ENCODE measurements around the gene LY6G6F.

LY6G6F gene, protein sequence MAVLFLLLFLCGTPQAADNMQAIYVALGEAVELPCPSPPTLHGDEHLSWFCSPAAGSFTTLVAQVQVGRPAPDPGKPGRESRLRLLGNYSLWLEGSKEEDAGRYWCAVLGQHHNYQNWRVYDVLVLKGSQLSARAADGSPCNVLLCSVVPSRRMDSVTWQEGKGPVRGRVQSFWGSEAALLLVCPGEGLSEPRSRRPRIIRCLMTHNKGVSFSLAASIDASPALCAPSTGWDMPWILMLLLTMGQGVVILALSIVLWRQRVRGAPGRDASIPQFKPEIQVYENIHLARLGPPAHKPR

GRCh38 chr6:31706599-31706998 is at the start of gene LY6G6F:
Gene LY6G6F (plus strand): TSS chr6:31706866. CDS start chr6:31706907, 41 bp downstream.
- no peak for DNase-seq

DNA sequence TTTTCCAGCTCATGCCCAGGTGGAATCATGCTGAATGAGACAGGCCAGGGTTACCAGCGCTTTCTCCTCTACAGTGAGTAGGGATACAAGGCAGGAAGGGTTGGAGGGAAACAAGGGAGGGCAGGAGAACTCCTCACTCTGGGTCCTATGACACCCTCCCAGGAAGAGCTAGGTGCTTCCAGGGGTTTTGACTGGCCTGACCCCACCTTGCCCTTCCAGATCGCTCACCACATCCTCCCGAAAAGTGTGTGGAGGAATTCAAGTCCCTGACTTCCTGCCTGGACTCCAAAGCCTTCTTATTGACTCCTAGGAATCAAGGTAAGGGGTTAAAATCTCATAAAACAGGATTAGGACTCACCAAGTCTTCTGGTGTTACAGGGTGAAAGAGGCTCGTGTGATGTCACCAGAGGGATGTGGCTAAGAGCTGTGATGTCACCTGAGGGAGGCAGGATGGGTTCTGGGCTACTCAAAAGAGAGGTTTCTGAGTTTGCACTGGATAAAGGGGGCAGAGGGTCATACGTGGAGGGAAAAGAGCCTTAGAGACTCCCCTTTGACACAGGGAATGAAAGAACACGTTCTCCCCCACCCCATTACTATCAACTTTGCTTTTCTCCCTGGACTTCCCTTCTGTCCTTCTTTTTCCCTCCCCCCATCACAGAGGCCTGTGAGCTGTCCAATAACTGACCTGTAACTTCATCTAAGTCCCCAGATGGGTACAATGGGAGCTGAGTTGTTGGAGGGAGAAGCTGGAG is 49.1 kb upstream of the LY6G6F start:
- no peak for DNase-seq

DNA sequence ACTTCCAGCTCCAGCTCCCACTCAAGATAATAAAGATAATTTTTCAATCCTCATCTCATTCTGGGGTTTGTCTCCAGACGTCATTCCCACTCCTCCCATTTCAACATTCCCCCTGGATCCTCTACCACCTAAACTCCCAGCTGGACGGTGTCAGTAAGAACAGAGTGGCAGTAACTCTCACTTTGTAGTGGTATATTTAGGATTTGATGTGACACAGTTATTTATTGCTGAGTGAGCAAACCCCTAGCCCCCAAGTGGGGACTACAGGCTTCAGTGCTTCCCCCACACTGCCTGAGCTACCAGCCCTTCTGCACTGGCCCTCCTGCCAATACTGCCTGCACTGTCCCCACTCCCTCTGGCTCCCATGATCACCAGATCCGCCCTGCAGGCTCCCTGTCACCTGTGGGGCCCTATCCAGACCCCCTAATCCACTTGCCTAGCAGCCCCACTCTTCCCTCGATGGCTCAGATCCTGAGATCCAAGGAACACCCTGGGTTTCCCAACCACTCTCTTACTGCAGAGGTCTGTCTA is 48.4 kb upstream of the LY6G6F start:
- DNase-seq, result no peak

- no peak for DNase-seq
Observed at GRCh38 chr6:31658983-31659648, 47.5 kb upstream of the LY6G6F start.

- DNase-seq, result no peak
Observed at GRCh38 chr6:31659649-31660380, 46.9 kb upstream of the LY6G6F start.

DNA sequence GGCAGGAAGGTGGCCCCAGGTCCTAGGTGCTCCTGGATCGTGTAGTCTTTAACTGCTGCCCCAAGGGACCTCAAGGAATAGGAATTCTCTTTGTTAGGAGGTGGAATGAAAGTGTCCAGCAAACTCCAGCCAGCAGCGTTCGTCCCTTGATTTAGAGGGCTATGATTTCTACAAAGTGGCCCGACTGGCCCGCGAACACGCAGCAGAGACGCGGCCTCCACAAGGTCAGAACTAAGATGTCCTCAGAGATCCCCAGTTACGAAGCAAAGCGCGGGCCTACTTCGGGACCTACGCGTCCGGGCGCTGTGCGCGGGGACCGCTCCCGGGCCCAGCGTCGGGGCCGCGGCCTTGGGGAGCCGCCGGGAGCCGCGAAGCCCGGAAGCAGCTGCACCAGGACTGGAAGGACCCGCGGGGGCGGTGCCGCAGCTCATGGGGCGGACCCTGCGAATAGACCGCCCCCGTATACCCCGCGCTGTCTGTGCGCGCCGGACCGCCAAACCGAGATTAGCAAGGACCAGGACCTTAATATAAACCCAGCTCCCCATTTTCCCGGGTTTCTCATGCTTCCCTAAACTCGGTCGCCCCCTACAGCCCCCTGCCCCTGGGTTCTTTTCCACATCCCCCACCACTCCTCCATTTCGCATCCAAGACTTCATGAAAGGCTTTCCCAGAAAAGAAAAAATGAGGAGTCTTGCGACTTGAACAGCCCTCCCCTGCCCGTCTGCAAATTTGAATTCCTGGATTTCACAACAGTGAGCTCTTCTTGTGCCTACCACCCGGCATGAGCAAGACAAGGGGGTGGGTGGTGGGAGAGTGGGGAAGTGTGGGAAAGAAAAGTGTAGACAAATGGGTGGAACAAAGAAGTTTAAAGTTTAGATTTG is 46.0 kb upstream of the LY6G6F start, which contains the start of gene C6orf47:
C6orf47 (minus strand) TSS at position 398 of the 881 bp plus-strand sequence. CDS start 831 bp downstream, outside the sequence.
- no peak for DNase-seq

- DNase-seq, result no peak
Observed at GRCh38 chr6:31661262-31662123, 45.2 kb upstream of the LY6G6F start.

DNA sequence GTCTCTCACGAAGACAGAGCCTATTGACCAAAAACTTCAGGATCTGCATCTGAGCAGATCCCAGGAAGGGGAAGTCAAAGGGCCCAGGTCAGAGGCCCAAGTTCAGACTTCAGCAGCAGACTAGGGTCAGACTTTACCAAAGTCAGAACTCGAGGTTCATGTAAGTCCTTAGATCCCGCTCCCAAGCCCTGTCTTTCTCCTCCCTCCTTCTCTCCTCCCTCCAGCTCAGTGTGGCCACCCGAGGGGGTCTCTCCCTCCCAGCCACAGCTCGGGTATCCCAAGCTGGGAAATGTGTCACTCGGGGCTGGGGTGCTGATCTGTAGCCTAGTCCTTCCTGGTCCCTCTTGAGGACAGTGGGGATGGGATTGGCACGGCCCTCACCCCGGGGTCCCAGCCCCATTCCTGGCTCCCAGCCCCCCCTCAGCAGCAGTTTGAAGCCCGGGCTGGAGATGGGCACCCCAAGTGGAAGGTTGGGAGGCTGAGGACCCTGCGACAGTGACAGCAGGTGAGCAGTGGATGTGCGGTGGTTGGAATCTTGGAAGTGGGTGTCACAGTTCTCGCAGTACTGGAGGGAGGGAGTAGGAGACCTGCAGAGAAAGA is 44.4 kb upstream of the LY6G6F start:
- no peak for DNase-seq

- DNase-seq, result no peak
Observed at GRCh38 chr6:31663126-31663960, 43.3 kb upstream of the LY6G6F start.

DNA sequence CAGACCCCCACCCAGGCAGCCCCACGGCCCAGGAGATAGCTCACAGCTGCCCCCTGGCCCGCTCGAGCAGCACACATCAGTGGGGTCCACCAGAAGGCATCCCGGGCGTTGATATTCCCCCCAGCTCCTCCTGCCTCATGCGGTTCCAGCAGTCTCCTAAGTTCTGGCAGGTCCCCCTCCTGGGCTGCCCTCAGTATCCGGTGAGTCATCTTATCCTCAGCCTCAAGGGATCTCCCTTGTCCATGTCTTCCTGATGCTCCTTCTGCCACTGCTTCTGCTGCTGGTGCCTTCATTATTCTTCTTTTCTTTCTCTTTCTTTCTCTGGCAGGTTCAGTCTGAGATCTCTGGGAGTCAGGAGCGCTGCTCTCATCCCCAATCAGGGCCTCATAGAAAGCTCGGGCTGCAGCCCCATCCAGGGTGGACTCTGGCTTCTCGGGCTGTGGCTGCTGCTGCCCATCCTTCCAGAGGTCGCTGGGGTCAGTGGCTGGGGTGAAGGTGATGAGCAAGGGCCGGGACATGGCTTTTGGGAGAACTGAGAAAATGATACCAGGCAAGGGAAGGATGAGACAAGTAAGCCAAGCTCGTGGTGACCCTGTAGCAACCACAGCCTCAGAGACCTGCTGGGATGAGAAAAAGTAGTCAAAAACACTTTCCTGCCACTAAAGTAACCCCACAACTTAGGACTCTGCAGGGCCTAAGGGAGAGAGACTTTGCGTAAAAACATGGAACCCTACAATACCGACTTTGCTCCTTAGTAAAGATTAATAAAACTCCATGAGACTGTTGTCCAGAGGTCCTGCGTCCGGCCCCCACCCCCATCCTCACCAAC is 42.5 kb upstream of the LY6G6F start:
- no peak for DNase-seq

- DNase-seq, result no peak
Observed at GRCh38 chr6:31664790-31665500, 41.7 kb upstream of the LY6G6F start, which contains the start of gene GPANK1. Gene GPANK1 (minus strand): TSS chr6:31664997. CDS start chr6:31664478, 519 bp downstream.

DNA sequence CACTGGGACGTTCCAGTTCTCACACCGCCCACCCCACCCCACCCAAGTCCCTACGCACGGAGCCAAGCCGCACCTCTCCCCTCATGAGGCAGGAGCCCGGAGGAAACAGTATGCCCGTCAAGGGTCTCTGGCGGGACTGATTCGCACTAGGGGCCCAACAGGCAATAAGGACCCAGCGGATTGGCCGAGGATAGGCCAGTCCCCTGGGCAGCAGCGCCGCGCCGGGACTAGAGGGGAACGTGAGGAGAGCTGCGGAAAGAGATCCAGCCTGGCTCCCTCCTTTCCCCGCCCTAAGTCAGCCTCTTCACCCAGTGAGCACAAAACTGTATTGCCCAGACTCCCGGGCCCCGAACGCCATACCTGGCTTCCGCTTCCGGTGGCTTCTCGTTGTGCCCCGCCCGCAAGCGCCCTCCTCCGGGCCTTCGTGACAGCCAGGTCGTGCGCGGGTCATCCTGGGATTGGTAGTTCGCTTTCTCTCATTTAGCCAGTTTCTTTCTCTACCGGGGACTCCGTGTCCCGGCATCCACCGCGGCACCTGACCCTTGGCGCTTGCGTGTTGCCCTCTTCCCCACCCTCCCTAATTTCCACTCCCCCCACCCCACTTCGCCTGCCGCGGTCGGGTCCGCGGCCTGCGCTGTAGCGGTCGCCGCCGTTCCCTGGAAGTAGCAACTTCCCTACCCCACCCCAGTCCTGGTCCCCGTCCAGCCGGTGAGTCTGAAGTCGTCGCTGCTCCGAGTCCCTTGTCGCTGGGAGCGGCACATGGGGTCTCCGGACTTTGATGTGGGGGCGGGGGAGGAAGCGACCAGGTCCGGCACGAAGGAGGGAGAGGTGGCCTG is 40.9 kb upstream of the LY6G6F start, which contains the start of gene CSNK2B:
CSNK2B (plus strand) TSS at position 580 of the 836 bp plus-strand sequence. CDS start 752 bp downstream, outside the sequence.
- DNase-seq, result peak; percentile 44

GRCh38 chr6:31666337-31666965 is 40.2 kb upstream of the LY6G6F start:
- DNase-seq, result no peak

- no peak for DNase-seq
Observed at GRCh38 chr6:31669676-31670075, 37.0 kb upstream of the LY6G6F start, which contains the start of gene LY6G5B. Gene LY6G5B (plus strand): TSS chr6:31669976. CDS start chr6:31670951, 975 bp downstream.

DNA sequence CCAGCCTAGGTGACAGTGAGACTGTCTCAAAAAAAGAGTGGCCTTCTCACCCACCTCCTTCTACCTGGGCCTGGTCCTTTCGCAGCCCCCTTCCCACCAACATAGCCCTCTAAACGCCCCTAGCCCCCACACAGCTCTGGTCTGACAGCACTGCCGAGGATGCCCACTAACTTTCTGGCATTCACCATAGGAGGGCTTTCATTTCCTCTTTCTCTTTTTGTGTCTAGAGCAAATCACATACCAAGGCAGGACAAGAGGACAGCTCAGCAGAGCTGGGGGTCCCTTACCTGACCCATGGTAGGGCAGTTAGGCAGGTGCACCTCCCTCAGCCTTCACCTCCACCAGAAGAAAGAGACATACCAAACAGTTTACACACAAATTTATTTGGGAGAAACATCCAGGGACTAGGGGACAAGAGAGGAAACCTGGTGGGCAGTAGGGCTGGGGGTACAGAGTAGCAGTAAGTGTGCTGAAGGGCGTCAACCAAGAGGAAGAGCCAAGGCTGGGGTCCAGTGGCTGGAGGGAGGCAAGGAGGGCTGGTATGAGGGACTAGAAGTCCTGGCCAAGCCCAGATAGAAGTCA is 30.3 kb upstream of the LY6G6F start:
- no peak for DNase-seq

Data from cortex of kidney (tissue), 1 donor.